IMR-90 (cell line): ENCODE results near the gene SLC24A3. TPM values are rescaled to one million over a fixed set of nuclear protein-coding genes. Genes with fewer than 3 reads are reported as not detected.

Source experiments
- ATAC-seq: fragments of 200-7000 bp; cut with Tn5 transposase; 2 replicates; pipeline ENCODE4 v1.9.1; 2020; ENCODE audit warnings: low read depth, mild to moderate bottlenecking, moderate library complexity
- BruUV-seq: library from RNA; stranded (reverse); fragments of 400-500 nt; replicated peaks from 2 replicates; lab custom pipeline; 2021; lab: Mats Ljungman, UMichigan
- CTCF ChIA-PET: fragments of 300-600 bp; formaldehyde crosslinking; extraction: SDS; loops from one replicate; lab custom pipeline; 2021; ENCODE audit warnings: antibody characterized with exemption; lab: Yijun Ruan, JAX
- POLR2A ChIA-PET: fragments of 300-600 bp; sonication (Branson Sonifier 250); formaldehyde crosslinking; loops from one replicate; lab custom pipeline; 2022; ENCODE audit warnings: antibody characterized with exemption; ENCODE audit not compliant: unreplicated experiment; lab: Charles Lee
- DNase-seq: peaks from one replicate; pipeline ENCODE4 v3.0.0; 2013
- H2AFZ ChIP-seq: replicated peaks from 2 replicates; pipeline ENCODE3; 2013; ENCODE audit warnings: low read length, mild to moderate bottlenecking; ENCODE audit not compliant: poor library complexity
- H2AK5ac ChIP-seq: 2 replicates; pipeline ENCODE4 v1.6.1; 2013; ENCODE audit warnings: low read depth, low read length, inconsistent platforms
- H2AK9ac ChIP-seq: replicated peaks from 2 replicates; pipeline ENCODE3; 2013; ENCODE audit warnings: mild to moderate bottlenecking, low read depth, low read length, moderate library complexity; ENCODE audit not compliant: poor library complexity
- H2BK120ac ChIP-seq: 2 replicates; pipeline ENCODE4 v1.6.1; 2013; ENCODE audit warnings: low read depth, low read length, inconsistent platforms
- H2BK15ac ChIP-seq: 3 replicates; pipeline ENCODE4 v1.6.1; 2013; ENCODE audit warnings: low read depth, low read length, inconsistent platforms
- H2BK20ac ChIP-seq: 2 replicates; pipeline ENCODE4 v1.6.1; 2013; ENCODE audit warnings: low read depth, mild to moderate bottlenecking, inconsistent platforms, low read length, moderate library complexity
- H2BK5ac ChIP-seq: 2 replicates; pipeline ENCODE4 v1.6.1; 2013; ENCODE audit warnings: mild to moderate bottlenecking, low read depth, low read length, inconsistent platforms; ENCODE audit not compliant: poor library complexity, severe bottlenecking
- H3K14ac ChIP-seq: replicated peaks from 2 replicates; pipeline ENCODE4 v1.6.1; 2013; ENCODE audit warnings: low read depth, low read length, inconsistent platforms
- H3K18ac ChIP-seq: 2 replicates; pipeline ENCODE4 v1.6.1; 2013; ENCODE audit warnings: low read depth, low read length, control low read depth
- H3K23ac ChIP-seq: 2 replicates; pipeline ENCODE4 v1.6.1; 2013; ENCODE audit warnings: low read depth, low read length, inconsistent platforms
- H3K27ac ChIP-seq: 2 replicates; pipeline ENCODE4 v1.5.1; 2013; ENCODE audit warnings: mild to moderate bottlenecking, control low read depth, low read length; ENCODE audit not compliant: insufficient read depth
- H3K27me3 ChIP-seq: 2 replicates; pipeline ENCODE4 v1.6.1; 2013; ENCODE audit warnings: low read length; ENCODE audit not compliant: control insufficient read depth, insufficient read depth
- H3K36me3 ChIP-seq: 2 replicates; pipeline ENCODE4 v1.6.1; 2013; ENCODE audit warnings: low read length, mixed read lengths; ENCODE audit not compliant: control insufficient read depth, insufficient read depth
- H3K4ac ChIP-seq: 2 replicates; pipeline ENCODE4 v1.6.1; 2013; ENCODE audit warnings: low read depth, low read length, inconsistent platforms
- H3K4me1 ChIP-seq: 2 replicates; pipeline ENCODE4 v1.6.1; 2013; ENCODE audit warnings: low read length, mixed read lengths; ENCODE audit not compliant: control insufficient read depth, insufficient read depth
- H3K4me2 ChIP-seq: 2 replicates; pipeline ENCODE4 v1.6.1; 2013; ENCODE audit warnings: low read depth, mild to moderate bottlenecking, control low read depth, low read length, moderate library complexity
- H3K4me3 ChIP-seq: 2 replicates; pipeline ENCODE4 v1.5.1; 2013; ENCODE audit warnings: low read depth, mild to moderate bottlenecking, control low read depth, low read length, moderate library complexity; ENCODE audit not compliant: insufficient read depth
- H3K56ac ChIP-seq: 2 replicates; pipeline ENCODE4 v1.6.1; 2013; ENCODE audit warnings: low read length, inconsistent platforms; ENCODE audit not compliant: insufficient read depth; ENCODE audit errors: extremely low read depth
- H3K79me1 ChIP-seq, 2 experiments: 2 replicates each; pipeline ENCODE4 v1.6.1; 2013; ENCODE audit warnings: low read length in 2 of 2, inconsistent platforms in 1 of 2, low read depth in 1 of 2
- H3K9ac ChIP-seq: 2 replicates; pipeline ENCODE4 v1.6.1; 2013; ENCODE audit warnings: low read depth, low read length, control low read depth
- H3K9me1 ChIP-seq: 2 replicates; pipeline ENCODE4 v1.6.1; 2013; ENCODE audit warnings: low read length, inconsistent platforms; ENCODE audit not compliant: insufficient read depth
- H3K9me3 ChIP-seq: 2 replicates; pipeline ENCODE4 v1.6.1; 2013; ENCODE audit warnings: low read length; ENCODE audit not compliant: control insufficient read depth, insufficient read depth
- H4K20me1 ChIP-seq: 2 replicates; pipeline ENCODE4 v1.6.1; 2013; ENCODE audit warnings: low read length, inconsistent platforms; ENCODE audit not compliant: insufficient read depth
- H4K5ac ChIP-seq: 2 replicates; pipeline ENCODE4 v1.6.1; 2013; ENCODE audit warnings: mild to moderate bottlenecking, low read depth, low read length, control low read depth
- H4K8ac ChIP-seq, 2 experiments: 2 replicates each; pipeline ENCODE4 v1.6.1; 2013; ENCODE audit warnings: low read depth in 2 of 2, low read length in 2 of 2, control low read depth in 1 of 2, inconsistent platforms in 1 of 2
- H4K91ac ChIP-seq: 2 replicates; pipeline ENCODE4 v1.6.1; 2013; ENCODE audit warnings: low read depth, low read length, inconsistent platforms; ENCODE audit not compliant: insufficient read depth
- CHD1 ChIP-seq: IDR thresholded peaks from 2 replicates; pipeline ENCODE4 v1.6.1; 2012; ENCODE audit warnings: low read depth, low read length, improper control_type of control experiment
- FOS ChIP-seq: fragments of 150-350 bp; IDR thresholded peaks from 2 replicates; pipeline ENCODE4 v1.6.1; 2016; ENCODE audit warnings: low read depth, low read length
- MAFK ChIP-seq: IDR thresholded peaks from 2 replicates; pipeline ENCODE4 v1.6.1; 2012; ENCODE audit warnings: low read depth, low read length, improper control_type of control experiment
- MAZ ChIP-seq: IDR thresholded peaks from 2 replicates; pipeline ENCODE4 v1.6.1; 2012; ENCODE audit warnings: low read depth, mild to moderate bottlenecking, low read length, improper control_type of control experiment, moderate library complexity, borderline replicate concordance
- MXI1 ChIP-seq: IDR thresholded peaks from 2 replicates; pipeline ENCODE4 v1.6.1; 2012; ENCODE audit warnings: low read depth, mild to moderate bottlenecking, low read length, moderate library complexity, borderline replicate concordance
- NFE2L2 ChIP-seq: fragments of 150-350 bp; IDR thresholded peaks from 2 replicates; pipeline ENCODE4 v1.6.1; 2016; ENCODE audit warnings: low read depth, mild to moderate bottlenecking, low read length
- POLR2A ChIP-seq: IDR thresholded peaks from 2 replicates; pipeline ENCODE4 v1.6.1; 2012; ENCODE audit warnings: mild to moderate bottlenecking, low read depth, low read length
- RAD21 ChIP-seq: IDR thresholded peaks from 2 replicates; pipeline ENCODE4 v1.6.1; 2012; ENCODE audit warnings: low read length, improper control_type of control experiment
- RCOR1 ChIP-seq: IDR thresholded peaks from 2 replicates; pipeline ENCODE4 v1.6.1; 2012; ENCODE audit warnings: mild to moderate bottlenecking, low read length, improper control_type of control experiment; ENCODE audit not compliant: insufficient replicate concordance
- RFX5 ChIP-seq: IDR thresholded peaks from 2 replicates; pipeline ENCODE4 v1.8.0; 2012; ENCODE audit warnings: low read depth, mild to moderate bottlenecking, low read length, moderate library complexity
- SMC3 ChIP-seq: fragments of 150-350 bp; IDR thresholded peaks from 2 replicates; pipeline ENCODE4 v1.6.1; 2016; ENCODE audit warnings: low read depth, mild to moderate bottlenecking, antibody characterized with exemption, low read length, moderate library complexity
- USF2 ChIP-seq: fragments of 150-350 bp; IDR thresholded peaks from 2 replicates; pipeline ENCODE4 v1.6.1; 2017; ENCODE audit warnings: mild to moderate bottlenecking, antibody characterized with exemption, low read length, low read depth
- WGBS, 2 experiments: methylation state at CpG; one replicate each; pipeline versions ENCODE4 v1.1.5 to v1.1.7; 2013; ENCODE audit warnings: missing lambda C conversion rate in 2 of 2; ENCODE audit not compliant: insufficient read length in 1 of 2; ENCODE audit errors: extremely low coverage in 2 of 2; 5-methylcytosine and 5-hydroxymethylcytosine counted together
- dilution Hi-C: fragments of 300-500 bp; cut with HindIII; formaldehyde crosslinking; loops from one replicate; pipeline ENCODE4 v1.14.3; 2018; ENCODE audit warnings: low sequenced_read_pairs; ENCODE audit not compliant: unreplicated experiment
- in situ Hi-C: fragments of 300-500 bp; cut with MboI; formaldehyde crosslinking; loops from 3 replicates; pipeline ENCODE4 v1.14.3; 2019; ENCODE audit warnings: low sequenced_read_pairs, inconsistent platforms, mixed read lengths
- intact Hi-C: fragments of 100-400 bp; cut with micrococcal nuclease; formaldehyde crosslinking; loops from 2 replicates; pipeline ENCODE4 v1.10.0; 2022
- polyA plus RNA-seq, 3 experiments: library from polyadenylated mRNA; depleted of rRNA; stranded (reverse); fragments of >200 nt; gene quantifications; 2 replicates each; pipeline ENCODE4 v1.2.3, GENCODE V29; 2012; ENCODE audit warnings: low replicate concordance in 1 of 3
- total RNA-seq: library from RNA; depleted of rRNA; stranded (reverse); fragments of >200 nt; gene quantifications from 2 replicates; pipeline ENCODE4 v1.2.3, GENCODE V29; 2012

Gene SLC24A3
- total and polyA plus RNA-seq, 2 of the 4 experiments (the other 2 are of a cell fraction) = not detected

- Histone ChIP-seq H3K4ac (no peak overlapping the region), H3K79me1 (no peaks in the 10 kb centered on the region), H3K9ac (no peak overlapping the region), H3K14ac (no peak overlapping the region), H2BK20ac (no peak overlapping the region), H3K23ac (no peak overlapping the region), H3K27me3 (no peaks in the 10 kb centered on the region), H3K4me2 (no peak overlapping the region), H2BK120ac (no peak overlapping the region), H2AK9ac (no peak overlapping the region), H2AK5ac (no peak overlapping the region), H3K56ac (no peak overlapping the region), H2AFZ (no peak overlapping the region), H3K4me1 (no peaks in the 10 kb centered on the region), H2BK15ac (no peak overlapping the region), H3K27ac (no peak overlapping the region), H3K18ac (no peak overlapping the region), H4K8ac (no peak overlapping the region), H3K9me1 (no peaks in the 10 kb centered on the region), H4K91ac (no peak overlapping the region), H2BK5ac (no peak overlapping the region), H3K9me3 (peaks cover 3% of the 10 kb centered on the region), H4K20me1 (no peaks in the 10 kb centered on the region), H4K5ac (no peak overlapping the region), H3K4me3 (no peak overlapping the region), H3K36me3 (no peaks in the 10 kb centered on the region)
- in situ Hi-C loops = no loop called here
- BruUV-seq = no TSS peak
- intact Hi-C loops = no loop called here
- WGBS, 2 experiments = no CpG with 5 or more reads among the region's 3 CpGs
- ChIA-PET POLR2A (no interaction called here), CTCF (no interaction called here)
- no peak for ATAC-seq
- dilution Hi-C loops = no loop called here
- no peak for DNase-seq
- TF ChIP-seq RAD21 (no peak), FOS (no peak), MAZ (no peak), POLR2A (no peak), SMC3 (no peak), CHD1 (no peak), MAFK (no peak), USF2 (no peak), NFE2L2 (no peak), RCOR1 (no peak), MXI1 (no peak), RFX5 (no peak)
These were observed 90.3 kb downstream of the SLC24A3 start for GRCh38 chr20:19302714-19303113.
